SHP77 (cell line): ENCODE data around the gene DNAJC27.

Source experiments
- DNase-seq, 2 experiments: peaks; one replicate each; lab custom pipeline; 2025; lab: John Stamatoyannopoulos, UW

Gene DNAJC27

DNA sequence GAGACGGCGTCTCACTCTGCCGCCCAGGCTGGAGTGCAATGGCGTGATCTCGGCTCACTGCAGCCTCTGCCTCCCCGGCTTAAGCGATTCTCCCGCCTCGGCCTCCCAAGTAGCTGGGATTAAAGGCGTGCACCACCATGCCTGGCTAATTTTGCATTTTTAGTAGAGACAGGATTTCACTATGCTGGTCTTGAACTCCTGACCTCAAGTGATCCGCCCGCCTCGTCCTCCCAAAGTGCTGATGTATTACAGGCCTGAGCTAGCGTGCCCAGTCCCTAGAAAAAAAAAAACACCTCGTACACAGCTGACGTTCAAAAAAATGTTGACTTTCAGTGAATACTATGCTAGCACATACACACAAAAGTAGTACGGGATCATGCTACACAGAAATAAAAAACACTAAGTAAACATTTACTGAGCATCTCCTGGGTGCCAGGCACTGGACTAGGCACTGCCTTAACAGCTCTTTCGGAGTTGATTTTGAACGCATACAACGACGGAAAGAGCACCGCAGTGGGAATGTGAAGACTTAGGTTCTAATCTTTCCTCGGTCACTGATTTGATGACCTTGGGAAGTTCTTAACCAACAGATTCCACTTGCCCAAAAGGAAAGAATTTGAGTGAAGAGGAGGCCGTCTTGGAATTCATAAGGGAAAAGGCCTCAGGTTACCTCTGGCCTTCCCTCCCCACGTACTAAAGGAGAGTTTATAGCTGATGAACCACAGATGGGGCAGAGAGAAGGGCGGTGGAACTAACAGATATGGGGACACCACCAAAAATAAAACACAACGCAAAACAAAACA is 1.1 kb downstream of the DNAJC27 start:
- no peak for DNase-seq

DNA sequence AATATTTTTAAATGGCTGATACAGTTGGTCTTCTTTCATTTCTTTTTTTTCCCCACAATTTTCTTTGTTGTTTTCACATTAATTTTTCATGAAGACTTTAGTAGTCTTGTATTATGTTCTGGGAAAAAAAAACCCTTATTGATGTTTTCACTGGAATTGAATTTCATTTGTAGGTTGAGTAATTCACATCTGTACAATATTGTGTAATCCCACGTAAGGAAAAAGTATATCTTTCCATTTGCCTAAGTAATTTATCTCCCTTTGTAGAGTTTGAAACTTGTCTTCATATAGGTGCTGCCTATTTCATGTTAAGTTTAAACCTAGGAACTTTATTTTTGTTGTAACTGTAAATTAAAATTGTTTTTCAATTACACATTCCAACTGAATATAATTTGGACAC is 2.0 kb downstream of the DNAJC27 start:
- DNase-seq: no peak

- no peak for DNase-seq
Observed at GRCh38 chr2:24961903-24962302, 9.9 kb downstream of the DNAJC27 start.

- DNase-seq: no peak
Observed at GRCh38 chr2:24959761-24960160, 12.0 kb downstream of the DNAJC27 start.

GRCh38 chr2:24958411-24958935 is 13.3 kb downstream of the DNAJC27 start:
- DNase-seq: no peak

GRCh38 chr2:24957976-24958375 is 13.8 kb downstream of the DNAJC27 start:
- no peak for DNase-seq

GRCh38 chr2:24957221-24957620 is 14.5 kb downstream of the DNAJC27 start:
- DNase-seq: no peak

DNA sequence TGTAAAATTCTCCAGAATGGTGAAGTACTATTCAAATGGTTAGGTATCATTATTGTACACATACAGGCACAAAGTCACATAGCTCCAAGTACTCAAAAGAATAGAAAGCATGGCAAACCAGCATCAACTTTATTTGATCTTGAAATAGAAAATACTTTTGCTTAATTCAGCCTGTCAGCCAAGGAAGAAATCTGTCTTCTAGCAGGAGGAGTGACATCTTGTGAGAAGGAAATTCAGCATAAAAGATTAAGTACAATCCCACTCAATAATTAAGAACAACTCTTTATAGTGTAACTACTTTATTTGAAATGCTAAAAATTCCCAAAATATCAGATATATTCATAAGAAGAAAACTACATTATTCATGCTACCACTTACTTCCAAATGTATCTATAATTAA is 15.8 kb downstream of the DNAJC27 start:
- DNase-seq: no peak

DNA sequence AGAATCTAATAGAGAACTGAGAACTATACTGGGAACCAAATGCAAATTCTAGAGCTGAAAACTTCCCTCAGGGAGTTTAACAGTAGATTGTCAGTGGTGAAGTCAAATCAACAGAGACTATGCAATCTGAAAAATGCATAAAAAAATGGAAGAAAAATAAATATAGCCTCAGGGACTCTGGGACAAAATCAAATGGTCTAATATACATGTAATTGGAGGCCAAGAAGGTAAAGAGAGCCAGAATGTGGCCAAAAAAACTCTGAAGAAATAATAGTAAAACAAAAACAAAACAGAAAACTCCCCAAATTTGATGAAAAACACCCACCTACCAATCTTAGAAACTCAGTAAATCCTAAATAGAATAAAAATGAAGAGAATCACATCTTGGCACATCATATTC is 16.5 kb downstream of the DNAJC27 start:
- DNase-seq: no peak

- DNase-seq: no peak
Observed at GRCh38 chr2:24950102-24950501, 21.7 kb downstream of the DNAJC27 start.

- no peak for DNase-seq
Observed at GRCh38 chr2:24948506-24948905, 23.2 kb downstream of the DNAJC27 start.

DNA sequence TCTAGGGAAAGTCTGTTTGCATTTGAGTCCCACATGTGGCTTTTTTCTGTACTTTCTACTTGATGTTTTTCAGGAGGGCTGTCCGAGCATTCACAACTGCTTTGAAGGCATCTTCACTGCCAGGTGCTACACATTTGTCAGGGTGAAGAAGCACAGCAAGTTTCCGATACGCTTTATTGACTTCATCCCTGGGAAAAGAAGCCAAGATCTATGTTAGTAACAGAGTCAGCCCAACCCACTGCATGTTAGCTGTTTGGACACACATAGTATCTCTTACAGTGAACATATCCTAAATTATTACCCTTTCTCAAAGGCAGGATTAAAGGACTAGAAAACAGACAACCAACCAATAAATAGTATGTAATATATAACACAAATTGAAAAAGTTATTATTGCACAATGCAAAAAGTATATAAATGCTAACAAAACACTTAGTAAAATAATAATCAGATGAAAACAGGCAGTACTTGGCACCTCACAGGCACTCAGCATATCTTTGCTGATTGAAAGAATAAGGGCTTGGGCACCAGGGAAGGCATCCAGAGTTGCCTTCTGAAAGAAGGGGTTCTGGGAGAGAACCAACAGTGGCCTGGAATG is 24.1 kb downstream of the DNAJC27 start:
- DNase-seq: no peak

- no peak for DNase-seq
Observed at GRCh38 chr2:24945907-24946306, 25.8 kb downstream of the DNAJC27 start.

- no peak for DNase-seq
Observed at GRCh38 chr2:24943427-24944053, 28.2 kb downstream of the DNAJC27 start.

DNA sequence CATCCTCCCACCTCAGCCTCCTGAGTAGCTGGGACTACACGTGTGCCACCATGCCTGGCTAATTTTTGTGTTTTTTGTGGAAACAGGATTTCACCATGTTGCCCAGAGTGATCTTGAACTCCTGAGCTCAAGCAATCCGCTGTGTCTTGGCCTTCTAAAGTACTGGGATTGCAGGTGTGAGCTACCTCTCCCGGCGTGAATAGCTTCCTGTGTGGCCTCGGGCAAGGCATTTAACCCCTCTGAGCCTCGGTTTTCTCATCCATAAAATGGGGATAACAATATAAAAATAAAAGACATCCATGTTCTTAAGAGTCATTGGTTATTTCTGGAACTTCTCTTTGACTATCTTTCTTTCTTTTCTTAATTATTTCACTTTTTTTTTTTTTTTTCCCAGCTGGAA is 32.4 kb downstream of the DNAJC27 start:
- DNase-seq: no peak

DNA sequence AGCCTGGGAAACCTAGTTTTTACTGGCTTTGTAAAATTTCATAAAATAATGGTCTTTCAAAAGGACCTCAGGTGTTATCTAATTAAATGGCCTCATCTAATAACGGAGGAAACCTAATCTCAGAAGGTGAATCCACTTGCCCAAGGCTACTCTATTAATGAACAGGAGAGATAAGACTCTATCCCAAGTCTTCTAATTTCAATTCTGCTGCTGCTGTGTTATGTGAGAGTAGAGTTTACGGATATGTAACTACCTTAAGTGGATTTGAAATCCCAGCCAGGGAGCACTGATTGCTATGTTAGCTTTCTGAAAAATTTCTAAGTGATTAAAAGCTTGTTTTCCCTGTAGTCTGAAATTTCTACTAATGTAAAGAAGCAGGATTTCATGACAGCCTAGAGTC is 34.5 kb downstream of the DNAJC27 start:
- DNase-seq: no peak

GRCh38 chr2:24935145-24935544 is 36.6 kb downstream of the DNAJC27 start:
- DNase-seq: no peak

DNA sequence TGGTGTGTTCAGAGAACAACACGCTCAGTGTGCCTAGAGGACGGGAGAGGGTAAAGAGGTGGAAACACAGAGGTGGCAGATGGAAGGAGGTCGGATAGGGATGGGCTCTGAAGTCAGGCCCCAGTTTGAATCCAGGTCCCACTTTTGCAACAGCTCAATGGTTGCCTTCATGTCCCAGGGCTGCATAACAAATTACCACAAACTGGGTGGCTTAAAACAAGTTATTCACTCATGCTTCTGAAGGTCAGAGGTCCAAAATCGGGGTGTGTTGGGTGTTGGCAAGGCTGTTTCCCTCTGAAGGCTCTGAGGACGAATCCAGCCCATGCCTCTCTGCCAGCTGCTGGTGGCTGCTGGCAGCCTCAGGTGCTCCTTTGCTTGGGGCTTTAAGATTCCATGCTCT is 39.0 kb downstream of the DNAJC27 start:
- no peak for DNase-seq

- peak in 1 of 2 experiments; percentile 4 for DNase-seq
Observed at GRCh38 chr2:24930768-24931167, 41.0 kb downstream of the DNAJC27 start.

GRCh38 chr2:24929230-24929629 is 42.5 kb downstream of the DNAJC27 start:
- no peak for DNase-seq

GRCh38 chr2:24928036-24928435 is 43.7 kb downstream of the DNAJC27 start:
- DNase-seq: no peak

DNA sequence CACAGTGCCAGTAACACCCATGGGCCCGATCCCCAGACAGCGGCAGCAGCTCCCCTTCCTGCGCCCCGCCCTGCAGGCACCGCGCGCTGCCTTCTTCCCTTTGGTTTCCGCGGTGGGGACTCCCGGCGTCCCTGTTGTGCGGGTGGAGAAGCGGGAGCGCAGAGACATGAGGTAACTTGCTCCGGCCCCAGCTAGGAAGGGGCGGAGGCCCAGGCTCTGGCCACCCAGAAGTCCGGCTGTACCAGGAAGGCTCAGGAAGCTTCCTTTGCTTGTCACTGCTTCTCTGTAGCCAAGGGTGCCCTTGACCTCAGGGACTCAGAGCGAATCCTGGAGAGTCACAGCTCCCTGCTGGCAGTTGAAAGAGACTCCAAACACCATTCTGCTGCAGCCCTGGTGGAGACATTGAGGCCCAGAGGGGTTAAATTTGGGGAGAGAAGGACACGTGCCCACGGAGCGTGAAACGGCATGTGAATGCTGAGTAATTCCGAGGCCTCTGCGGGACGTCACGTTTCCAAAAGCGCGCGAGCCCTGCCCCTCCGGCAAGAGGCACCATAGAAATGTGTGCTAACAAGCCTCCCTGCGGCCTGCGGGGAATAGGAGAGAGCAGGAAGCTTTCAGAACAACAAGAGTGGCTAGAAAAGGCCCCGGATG is 45.0 kb downstream of the DNAJC27 start:
- no peak for DNase-seq

DNA sequence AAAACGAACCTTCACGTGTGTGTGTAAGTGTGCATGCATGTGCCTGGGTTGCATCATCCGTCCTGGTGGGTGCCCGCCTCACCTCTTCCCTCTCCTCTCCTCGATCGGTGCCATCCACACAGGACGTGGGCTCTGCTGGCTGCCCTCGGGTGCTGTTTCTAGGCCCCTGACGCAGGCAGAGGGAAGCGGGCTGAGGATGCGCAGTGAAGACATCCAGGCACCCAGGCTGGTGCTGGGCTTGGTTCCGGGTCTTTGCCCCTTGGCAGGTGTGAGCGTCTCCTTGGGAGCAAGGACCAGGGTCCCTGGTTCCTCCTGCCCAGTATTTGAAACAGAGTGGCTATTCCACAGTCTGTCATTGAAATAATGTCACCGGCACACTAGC is 45.5 kb downstream of the DNAJC27 start:
- no peak for DNase-seq
